ENCODE measurements around the gene ACBD5.

The ACBD5 gene

GRCh38 chr10:27223964-27224363, 16.6 kb downstream of the ACBD5 start:
- ChIA-PET CTCF (interaction anchor here (0.6 to 2.5 kb wide), 27 partner anchors 8 to 218 kb away, joined by 3 to 23 read pairs (median 4); partner anchors contain the start of gene ACBD5), POLR2A (no interaction called here)
- no peak for DNase-seq (ENCODE audit: low read depth, low spot score)
- peak; percentile 55 for TF ChIP-seq CTCF (IDR thresholded peaks at IDR 0.05; ENCODE audit: insufficient read depth, low read length, missing control alignments)
- no peak overlapping the region for H3K4me3 ChIP-seq (ENCODE audit: low read depth, low read length)

- DNase-seq (ENCODE audit: low read depth, low spot score) = peak; percentile 14
- no peak overlapping the region for H3K4me3 ChIP-seq (ENCODE audit: low read depth, low read length)
- ChIA-PET CTCF (interaction anchor here (1.4 to 1.7 kb wide), 2 partner anchors 16 to 154 kb away, joined by 4 to 11 read pairs; no protein-coding TSS in a partner anchor), POLR2A (no interaction called here)
- no peak for TF ChIP-seq CTCF (IDR thresholded peaks at IDR 0.05; ENCODE audit: insufficient read depth, low read length, missing control alignments)
These were observed 33.2 kb downstream of the ACBD5 start for GRCh38 chr10:27207350-27207749.

- H3K4me3 ChIP-seq (ENCODE audit: low read depth, low read length) = no peak overlapping the region
- ChIA-PET POLR2A (no interaction called here), CTCF (no interaction called here)
- TF ChIP-seq CTCF (IDR thresholded peaks at IDR 0.05; ENCODE audit: insufficient read depth, low read length, missing control alignments) = no peak
- DNase-seq (ENCODE audit: low read depth, low spot score) = no peak
These were observed 36.8 kb downstream of the ACBD5 start for GRCh38 chr10:27203806-27204205.

- no peak for TF ChIP-seq CTCF (IDR thresholded peaks at IDR 0.05; ENCODE audit: insufficient read depth, low read length, missing control alignments)
- H3K4me3 ChIP-seq (ENCODE audit: low read depth, low read length) = no peak overlapping the region
- ChIA-PET CTCF (no interaction called here), POLR2A (no interaction called here)
- no peak for DNase-seq (ENCODE audit: low read depth, low spot score)
These were observed 42.5 kb downstream of the ACBD5 start for GRCh38 chr10:27197980-27198620.

- POLR2A ChIA-PET = interaction anchor here (0.9 kb wide), 1 partner anchor 38 kb away, joined by 3 read pairs; the partner anchor contains the start of gene YME1L1
- CTCF ChIA-PET = interaction anchor here (1.5 kb wide), 1 partner anchor 32 kb away, joined by 4 read pairs; no protein-coding TSS in a partner anchor
- TF ChIP-seq CTCF (IDR thresholded peaks at IDR 0.05; ENCODE audit: insufficient read depth, low read length, missing control alignments) = no peak
- no peak overlapping the region for H3K4me3 ChIP-seq (ENCODE audit: low read depth, low read length)
- DNase-seq (ENCODE audit: low read depth, low spot score) = peak; percentile 75
These were observed 48.3 kb downstream of the ACBD5 start for GRCh38 chr10:27192284-27192683.

GRCh38 chr10:27190508-27190907, 50.1 kb downstream of the ACBD5 start:
- no peak for DNase-seq (ENCODE audit: low read depth, low spot score)
- ChIA-PET POLR2A (no interaction called here), CTCF (no interaction called here)

More at GRCh38 chr10:27190508-27190907, 50.1 kb downstream of the ACBD5 start:
- no peak for TF ChIP-seq CTCF (IDR thresholded peaks at IDR 0.05; ENCODE audit: insufficient read depth, low read length, missing control alignments)
- H3K4me3 ChIP-seq (ENCODE audit: low read depth, low read length) = no peak overlapping the region
